GM18873 (cell line): ENCODE measurements around the gene IL17A.
A peak's percentile ranks its signal among the peaks of the same experiment; 100 is the strongest.
"Not testable (repeated sequence)": the region's sequence is repeated elsewhere in the genome, so short reads cannot be mapped to it uniquely, and the experiment has no call there.

Experiments
- ATAC-seq: cut with Tn5 transposase; IDR thresholded peaks from one replicate; pipeline ENCODE4 v1.9.1; 2021; ENCODE audit warnings: mild to moderate bottlenecking, moderate library complexity, moderate number of reproducible peaks; ENCODE audit not compliant: unreplicated experiment, low FRiP score

IL17A gene

GRCh38 chr6:52162940-52163908 lies 23.0 kb upstream of the IL17A start:
- peak; percentile 46 for ATAC-seq

DNA sequence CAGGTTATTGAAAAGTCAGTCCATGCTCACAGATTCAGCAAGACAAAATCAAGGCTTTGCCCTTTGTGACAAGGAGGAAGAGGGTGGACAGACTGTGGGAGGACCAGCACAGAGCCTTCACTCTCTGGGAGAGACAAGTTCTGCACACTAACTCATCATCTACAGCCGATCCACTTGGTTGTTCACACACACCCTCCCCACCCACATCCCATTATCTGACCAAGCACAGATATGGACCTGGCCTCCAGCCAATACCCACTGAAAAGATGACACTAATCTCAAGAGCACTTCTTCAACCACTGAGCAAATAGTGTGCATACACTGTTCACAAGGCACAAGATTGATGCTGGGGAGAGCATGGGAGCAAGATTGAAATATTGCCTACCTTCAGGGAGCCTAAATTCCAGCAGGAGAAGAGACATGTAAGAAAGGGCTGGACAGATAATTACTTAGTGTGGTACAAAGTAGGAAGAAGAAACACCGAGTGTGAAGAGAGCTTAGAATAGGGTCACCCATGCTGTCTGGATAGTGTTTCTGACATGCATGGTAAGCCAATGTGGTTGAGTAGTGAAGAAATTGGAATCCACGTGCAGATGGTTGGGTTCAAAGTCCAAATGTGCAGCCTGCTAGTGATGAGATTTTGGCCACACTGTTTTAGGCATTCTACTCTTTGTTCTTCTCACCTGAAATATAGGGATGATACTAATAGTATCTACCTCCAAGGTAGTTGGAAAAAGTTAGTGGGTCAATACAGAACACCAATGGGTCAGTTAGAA lies 21.7 kb upstream of the IL17A start:
- no peak for ATAC-seq

DNA sequence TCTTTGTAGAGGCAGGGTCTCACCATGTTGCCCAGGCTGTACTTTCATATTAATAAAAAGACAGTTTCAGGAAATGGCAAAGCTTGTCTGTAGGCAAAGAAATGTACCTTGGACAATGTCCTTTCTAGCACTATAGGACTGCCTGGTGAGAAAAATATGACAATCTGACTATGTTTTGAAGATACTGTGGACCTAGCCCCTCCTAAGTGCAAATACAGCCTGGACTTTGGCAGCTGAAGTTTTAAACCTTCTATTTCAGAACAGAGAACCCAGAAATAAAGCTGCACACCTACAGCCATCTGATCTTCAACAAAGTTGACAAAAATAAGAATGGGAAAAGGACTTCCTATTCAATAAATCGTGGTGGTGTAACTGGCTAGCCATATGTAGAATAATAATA lies 18.9 kb upstream of the IL17A start:
- no peak for ATAC-seq

DNA sequence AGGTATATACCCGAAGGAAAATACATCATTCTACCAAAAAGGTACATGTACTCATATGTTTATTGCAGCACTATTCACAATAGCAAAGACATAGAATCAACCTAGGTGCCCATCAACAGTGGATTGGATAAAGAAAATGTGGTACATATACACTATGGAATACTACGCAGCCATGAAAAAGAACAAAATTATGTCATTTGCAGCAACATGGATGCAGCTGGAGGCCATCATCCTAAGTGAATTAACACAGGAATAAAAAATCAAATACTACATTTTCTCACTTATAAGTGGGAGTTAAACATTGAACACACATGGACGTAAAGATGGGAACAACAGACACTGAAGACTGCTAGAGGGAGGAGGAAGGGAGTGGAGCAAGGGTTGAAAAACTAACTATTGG lies 17.8 kb upstream of the IL17A start:
- not testable (repeated sequence) for ATAC-seq

DNA sequence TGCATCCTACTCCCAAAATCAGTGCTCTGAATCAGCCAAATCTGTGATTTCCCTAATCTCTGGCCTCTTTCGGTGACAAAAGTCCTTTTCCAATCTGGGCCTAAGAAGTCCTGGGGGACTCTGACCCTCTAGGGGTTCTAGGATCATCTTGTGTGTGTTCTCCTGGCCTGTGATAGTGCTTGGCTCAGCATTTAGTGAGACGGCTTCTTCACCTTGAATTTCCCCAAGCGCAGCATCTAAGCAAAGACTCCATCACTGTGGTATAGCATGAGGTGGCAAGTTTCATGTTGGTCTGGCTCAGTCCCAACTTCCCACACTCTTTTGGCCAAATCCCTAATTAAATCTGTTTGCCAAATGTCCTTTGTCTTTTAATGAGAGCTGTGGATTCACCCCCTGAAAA lies 12.1 kb upstream of the IL17A start:
- ATAC-seq, result no peak

GRCh38 chr6:52176550-52176949 lies 9.6 kb upstream of the IL17A start:
- ATAC-seq, result peak; percentile 68

DNA sequence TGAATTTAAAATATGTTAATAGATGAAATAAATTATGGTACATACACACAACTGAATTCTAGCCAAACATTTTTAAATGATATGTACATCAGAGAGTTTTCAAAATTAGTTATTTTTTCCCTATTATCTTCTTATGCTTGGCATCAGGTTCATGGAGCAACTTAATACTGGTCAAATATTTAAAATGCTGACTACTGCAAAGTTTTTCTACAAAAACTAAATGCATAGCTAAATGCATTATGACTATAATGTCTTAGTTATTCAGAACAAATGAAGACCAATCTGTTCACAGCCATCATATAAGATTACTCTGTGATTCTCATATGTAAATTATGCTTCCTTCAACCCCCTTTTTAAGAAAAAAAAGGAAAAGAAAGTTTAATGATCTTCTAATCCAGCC lies 8.2 kb upstream of the IL17A start:
- no peak for ATAC-seq

GRCh38 chr6:52180787-52181558 lies 5.2 kb upstream of the IL17A start:
- peak; percentile 75 for ATAC-seq

- ATAC-seq, result no peak
Measured at GRCh38 chr6:52183131-52183713, 3.0 kb upstream of the IL17A start.

DNA sequence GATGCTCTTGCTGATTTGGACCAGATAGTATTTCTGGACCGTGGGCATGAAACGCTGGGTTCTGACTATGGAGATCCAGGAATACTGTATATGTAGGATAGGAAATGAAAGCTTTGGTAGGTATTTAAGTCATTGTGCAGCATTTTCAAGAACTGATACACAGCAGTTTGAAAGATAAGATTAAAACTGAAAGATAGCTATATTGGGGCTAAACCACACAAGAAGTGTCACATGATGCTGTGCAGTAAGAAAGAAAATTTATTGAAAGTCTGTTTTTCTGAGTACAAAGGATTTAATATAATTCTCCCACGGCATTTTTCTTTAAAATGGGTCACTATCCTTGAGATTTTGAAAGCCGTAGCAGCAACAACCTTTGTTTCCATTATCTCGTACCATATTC lies 305 bp downstream of the IL17A start:
- no peak for ATAC-seq

DNA sequence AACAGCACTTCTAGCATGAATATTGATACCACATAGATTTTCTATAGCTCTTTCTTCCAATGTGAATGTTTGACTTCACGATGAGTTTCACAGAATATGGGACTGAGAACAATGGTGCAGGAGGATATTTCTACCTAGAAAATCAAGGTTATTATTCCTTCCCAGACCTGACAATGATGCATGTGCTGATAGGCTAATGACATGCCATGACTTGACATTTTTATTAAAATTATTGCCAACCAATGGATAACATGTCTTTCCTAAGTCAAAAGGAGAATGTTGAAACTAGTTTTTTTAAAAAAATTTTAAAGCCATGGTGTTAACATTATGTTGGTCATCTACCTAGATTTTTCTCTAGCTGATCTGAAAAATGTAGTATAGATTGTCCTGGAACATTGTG lies 923 bp downstream of the IL17A start:
- ATAC-seq, result no peak

DNA sequence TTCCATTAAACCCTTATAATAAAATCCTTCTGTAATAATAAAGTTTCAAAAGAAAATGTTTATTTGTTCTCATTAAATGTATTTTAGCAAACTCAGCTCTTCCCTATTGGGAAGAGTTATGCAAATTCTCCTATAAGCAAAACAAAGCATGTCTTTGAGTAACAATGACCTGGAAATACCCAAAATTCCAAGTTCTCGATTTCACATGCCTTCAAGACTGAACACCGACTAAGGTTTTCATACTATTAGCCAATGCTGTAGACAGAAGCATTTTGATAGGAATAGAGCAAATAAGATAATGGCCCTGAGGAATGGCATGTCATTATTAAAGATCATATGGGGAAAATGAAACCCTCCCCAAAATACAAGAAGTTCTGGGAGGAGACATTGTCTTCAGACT lies 3.8 kb downstream of the IL17A start:
- no peak for ATAC-seq

DNA sequence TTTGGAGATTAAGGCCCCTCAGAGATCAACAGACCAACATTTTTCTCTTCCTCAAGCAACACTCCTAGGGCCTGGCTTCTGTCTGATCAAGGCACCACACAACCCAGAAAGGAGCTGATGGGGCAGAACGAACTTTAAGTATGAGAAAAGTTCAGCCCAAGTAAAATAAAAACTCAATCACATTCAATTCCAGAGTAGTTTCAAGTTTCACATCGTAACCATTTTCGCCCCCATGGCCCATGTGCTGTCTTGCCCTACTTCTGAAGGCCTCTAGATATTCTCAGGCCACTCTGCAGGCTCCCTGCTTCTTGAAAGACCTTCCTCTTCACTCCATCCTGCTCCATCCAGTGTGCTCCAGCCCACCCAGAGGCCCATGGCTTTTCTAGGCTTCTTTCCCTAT lies 4.2 kb downstream of the IL17A start:
- ATAC-seq, result no peak

DNA sequence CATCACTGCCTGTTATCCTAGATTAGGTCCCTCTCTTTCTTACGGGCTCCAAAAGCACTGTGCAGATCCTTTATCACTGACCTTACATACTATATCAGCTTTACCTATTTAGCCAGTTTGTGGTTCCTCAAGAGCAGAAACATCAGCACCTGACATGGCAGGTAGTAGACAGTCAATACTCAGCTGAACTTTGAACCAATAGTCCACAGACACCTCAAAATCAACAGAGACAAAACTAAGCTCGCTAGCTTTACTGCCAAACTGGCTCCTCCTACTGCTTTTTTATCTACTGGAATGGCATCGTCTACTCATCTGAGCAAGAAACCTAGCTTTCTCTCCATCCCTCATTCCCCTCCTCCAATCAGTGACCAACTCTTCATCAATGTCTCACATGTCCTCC lies 5.6 kb downstream of the IL17A start:
- no peak for ATAC-seq

GRCh38 chr6:52195886-52196285 lies 9.7 kb downstream of the IL17A start:
- no peak for ATAC-seq

DNA sequence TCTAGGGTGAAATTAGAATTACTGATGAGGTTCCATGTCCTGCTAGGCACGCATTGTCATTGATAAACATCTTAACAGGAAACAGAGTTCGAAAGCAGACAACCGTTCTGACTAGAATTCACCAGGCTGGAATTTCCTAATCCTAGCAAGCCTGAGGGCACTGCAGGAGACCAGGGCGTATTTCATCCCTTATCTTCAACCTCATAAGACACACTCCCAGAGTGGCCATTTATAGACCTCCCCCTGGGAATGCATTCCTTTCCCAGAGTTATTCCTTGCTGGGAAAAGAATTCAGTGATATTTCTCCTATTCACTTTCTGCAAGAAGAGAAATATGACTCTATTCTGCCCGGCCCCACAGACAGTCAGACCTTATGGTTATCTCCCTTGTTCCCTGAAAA lies 13.9 kb downstream of the IL17A start:
- not testable (repeated sequence) for ATAC-seq

GRCh38 chr6:52201046-52201445 lies 14.9 kb downstream of the IL17A start:
- no peak for ATAC-seq

GRCh38 chr6:52201493-52201892 lies 15.3 kb downstream of the IL17A start:
- no peak for ATAC-seq

GRCh38 chr6:52207066-52207465 lies 20.9 kb downstream of the IL17A start:
- ATAC-seq, result no peak

GRCh38 chr6:52208612-52209011 lies 22.4 kb downstream of the IL17A start:
- no peak for ATAC-seq
